HFFc6 (cell line): ENCODE measurements around the gene RPS6KA3. TPM values are rescaled to one million over a fixed set of nuclear protein-coding genes. Genes with fewer than 3 reads are reported as not detected.

Source experiments
- DNase-seq: peaks from one replicate; pipeline ENCODE4 v3.0.0-alpha.2; 2018
- H3K27ac Mint-ChIP-seq: 2 replicates; pipeline ENCODE4 v1.8.0; 2020; ENCODE audit warnings: mild to moderate bottlenecking, mixed read lengths
- H3K27me3 Mint-ChIP-seq: 2 replicates; pipeline ENCODE4 v1.8.0; 2021; ENCODE audit warnings: mild to moderate bottlenecking, moderate library complexity, mixed read lengths; ENCODE audit not compliant: insufficient read depth
- H3K36me3 Mint-ChIP-seq: 2 replicates; pipeline ENCODE4 v1.8.0; 2021; ENCODE audit warnings: low read depth, mixed read lengths
- H3K4me1 Mint-ChIP-seq: 2 replicates; pipeline ENCODE4 v1.8.0; 2020; ENCODE audit warnings: low read depth, mixed read lengths
- H3K4me3 Mint-ChIP-seq: 2 replicates; pipeline ENCODE4 v1.8.0; 2020; ENCODE audit warnings: mild to moderate bottlenecking, moderate library complexity, mixed read lengths
- H3K9me3 Mint-ChIP-seq: 2 replicates; pipeline ENCODE4 v1.8.0; 2020; ENCODE audit warnings: mild to moderate bottlenecking, mixed read lengths
- CTCF ChIP-seq: fragments of 200-600 bp; sonication (generic); IDR thresholded peaks from 2 replicates; pipeline ENCODE4 v1.5.0; 2021; ENCODE audit warnings: antibody characterized with exemption, mild to moderate bottlenecking
- total RNA-seq, 6 experiments: library from RNA; stranded (reverse); fragmentation: NEBNext Ultra II Directional; extraction: Animal tissue kit (Norgen Biotek cat#: 25700); gene quantifications; 2 replicates in 1 of 6; 3 replicates in 5 of 6; pipeline ENCODE4 v1.2.3, GENCODE V29; 2021

Gene RPS6KA3
- total RNA-seq, 6 experiments from 2014 or later = 21.5 to 28.3 (median 24.7) TPM

GRCh38 chrX:20124964-20125363 is 141.7 kb downstream of the RPS6KA3 start:
- H3K27ac Mint-ChIP-seq = no peak overlapping the region
- no peak for TF ChIP-seq CTCF
- no peaks in the 10 kb centered on the region for H3K9me3 Mint-ChIP-seq
- no peak for DNase-seq
- H3K4me1 Mint-ChIP-seq = no peaks in the 10 kb centered on the region
- H3K36me3 Mint-ChIP-seq = no peaks in the 10 kb centered on the region
- H3K4me3 Mint-ChIP-seq = no peak overlapping the region
- H3K27me3 Mint-ChIP-seq = peaks cover 2% of the 10 kb centered on the region; the same call in 1 of the 2 replicates

DNA sequence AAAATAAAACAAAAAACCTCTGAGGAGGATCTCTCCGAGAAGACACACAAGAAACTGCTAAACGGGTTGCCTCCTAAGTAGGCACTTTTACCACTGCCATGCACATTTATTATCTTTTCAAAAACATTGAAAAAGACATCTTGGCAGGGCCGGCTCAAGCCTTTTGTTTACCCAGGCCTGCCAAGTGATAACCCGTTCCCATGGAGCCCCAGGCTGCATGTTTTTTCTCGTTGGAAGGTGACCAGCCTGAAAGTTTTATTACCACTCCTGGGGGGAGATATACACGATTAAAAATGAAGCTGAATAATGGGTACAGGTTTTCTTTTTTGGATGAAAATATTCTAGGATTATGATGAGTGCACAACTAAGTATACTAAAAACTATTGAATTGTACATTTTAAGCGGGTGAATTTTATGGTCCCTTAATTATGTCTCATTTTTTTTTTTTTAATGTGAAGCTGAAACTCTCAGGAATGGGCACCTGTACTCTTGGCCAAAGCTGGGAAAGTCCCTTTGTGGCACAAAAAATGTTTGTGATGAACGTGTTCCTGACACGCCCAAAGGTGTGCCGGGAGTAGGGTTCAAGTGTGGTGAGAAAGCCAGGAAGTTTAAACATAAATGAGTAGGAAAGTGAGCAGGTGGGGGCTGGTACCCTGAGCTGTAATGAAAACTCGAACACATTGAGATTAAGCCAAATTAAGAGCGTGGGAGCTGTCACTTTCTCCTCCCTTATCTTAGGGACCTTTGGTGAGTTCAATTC is 148.5 kb downstream of the RPS6KA3 start:
- H3K9me3 Mint-ChIP-seq = no peaks in the 10 kb centered on the region
- peaks cover 3% of the 10 kb centered on the region for H3K27me3 Mint-ChIP-seq
- no peaks in the 10 kb centered on the region for H3K4me1 Mint-ChIP-seq
- no peak overlapping the region for H3K4me3 Mint-ChIP-seq
- H3K27ac Mint-ChIP-seq = no peak overlapping the region
- no peak for TF ChIP-seq CTCF
- no peak for DNase-seq
- no peaks in the 10 kb centered on the region for H3K36me3 Mint-ChIP-seq

DNA sequence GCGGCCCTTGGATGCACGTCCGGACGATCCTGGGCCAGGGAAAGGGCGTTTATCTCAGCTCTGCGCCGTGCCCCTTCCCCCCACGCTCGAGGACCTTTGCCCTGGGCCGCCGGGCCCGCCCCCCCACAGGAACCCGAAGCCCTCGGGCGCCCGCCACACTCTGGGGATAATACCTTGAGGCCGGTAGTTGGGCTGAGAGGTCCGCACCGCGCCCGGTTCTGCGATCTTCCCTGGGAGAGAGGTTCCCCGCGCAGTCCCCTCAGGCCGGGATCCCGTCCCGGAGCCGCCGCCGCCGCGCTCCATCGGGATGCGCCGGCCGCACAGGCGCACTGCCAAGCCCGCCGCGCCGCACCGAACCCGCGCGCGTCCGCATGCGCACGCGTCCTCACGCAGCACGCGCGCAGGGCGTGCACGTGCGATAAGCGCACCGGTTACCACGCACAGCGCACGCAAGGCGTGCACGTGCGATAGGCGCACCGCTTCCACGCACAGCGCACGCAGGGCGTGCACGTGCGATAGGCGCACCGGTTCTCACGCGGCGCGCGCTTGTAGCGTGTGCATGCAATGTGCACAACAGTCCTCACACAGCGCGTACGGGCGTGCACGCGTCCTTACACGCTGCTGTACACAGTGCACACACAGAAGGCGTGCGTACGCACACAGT is 150.0 kb downstream of the RPS6KA3 start, which contains the start of gene MAP7D2:
Gene MAP7D2 (minus strand): TSS at position 331 of the 664 bp plus-strand sequence. CDS start 28 bp downstream, at position 303.
- no peak within 1 kb of the TSS for H3K27ac Mint-ChIP-seq
- DNase-seq = no peak
- H3K36me3 Mint-ChIP-seq = no peaks in the 10 kb centered on the region
- H3K9me3 Mint-ChIP-seq = no peaks in the 10 kb centered on the region
- H3K27me3 Mint-ChIP-seq = peaks cover 2% of the 10 kb centered on the region; the same call in 1 of the 2 replicates
- H3K4me1 Mint-ChIP-seq = no peaks in the 10 kb centered on the region
- H3K4me3 Mint-ChIP-seq = peak within 1 kb of the TSS; percentile 39; the same call in 1 of the 2 replicates
- no peak for TF ChIP-seq CTCF

DNA sequence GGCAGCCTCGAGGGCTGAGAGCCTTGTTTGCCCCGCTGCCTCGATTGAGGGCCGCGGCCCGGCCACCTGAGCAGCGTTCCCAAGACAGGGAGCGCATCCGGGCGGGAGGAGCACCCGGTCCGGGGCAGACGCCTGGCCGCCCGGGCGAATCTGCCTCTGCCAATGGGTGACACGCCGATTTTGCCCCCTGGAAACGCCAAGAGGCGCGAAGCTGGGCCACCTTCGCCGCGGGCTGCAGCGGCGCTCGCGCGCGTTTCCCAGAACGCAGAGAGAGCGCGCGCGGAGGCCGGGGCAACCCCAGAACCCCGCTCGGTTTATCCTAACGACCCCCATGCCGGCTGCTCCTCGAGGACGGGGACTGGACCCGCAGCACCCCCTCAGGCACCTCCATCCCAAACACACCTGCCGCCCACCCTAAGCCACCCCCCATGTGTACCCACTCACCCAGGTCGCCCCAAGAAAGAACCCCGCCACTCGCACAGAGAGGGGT is 150.6 kb downstream of the RPS6KA3 start:
- TF ChIP-seq CTCF = no peak
- H3K4me3 Mint-ChIP-seq = peak overlapping the region; percentile 39; the same call in 1 of the 2 replicates
- H3K4me1 Mint-ChIP-seq = no peaks in the 10 kb centered on the region
- DNase-seq = no peak
- no peaks in the 10 kb centered on the region for H3K9me3 Mint-ChIP-seq
- H3K36me3 Mint-ChIP-seq = no peaks in the 10 kb centered on the region
- H3K27ac Mint-ChIP-seq = no peak overlapping the region
- H3K27me3 Mint-ChIP-seq = peaks cover 3% of the 10 kb centered on the region

DNA sequence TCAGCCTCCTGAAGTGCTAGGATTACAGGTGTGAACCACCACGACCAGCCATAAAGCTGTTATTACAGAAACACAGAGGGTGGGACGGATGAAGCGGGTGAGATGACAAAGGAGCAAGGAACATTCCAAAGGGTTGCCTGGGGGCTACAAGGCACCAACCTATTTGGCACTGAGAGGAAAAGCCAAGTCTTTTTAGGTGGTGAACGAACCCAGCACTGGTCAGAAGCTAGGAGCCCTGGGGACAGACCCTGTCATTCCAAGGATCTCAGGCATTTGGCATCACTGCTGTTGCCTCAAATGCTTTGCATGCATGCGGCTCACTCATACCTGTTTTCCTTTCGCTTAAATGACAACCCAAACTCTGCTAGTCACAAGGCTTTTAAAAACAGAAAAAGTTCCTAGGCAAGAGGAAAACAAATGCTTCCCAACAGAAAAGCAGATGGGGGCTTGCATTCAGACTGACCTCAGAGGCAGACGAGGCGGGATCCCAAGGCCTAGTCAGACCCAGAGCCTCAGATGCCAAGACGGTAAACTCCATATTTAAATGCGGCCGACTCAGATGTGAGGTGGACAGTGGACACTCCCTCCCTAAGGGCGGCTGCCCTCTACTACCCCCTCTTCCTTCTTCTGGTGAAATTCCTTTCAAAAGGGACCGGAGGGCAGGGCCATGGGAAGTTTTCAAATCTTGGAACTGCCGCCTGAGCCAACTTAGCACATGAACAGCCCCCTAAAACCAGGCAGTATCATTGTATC is 154.5 kb downstream of the RPS6KA3 start:
- Mint-ChIP-seq H3K27ac (no peak overlapping the region), H3K4me3 (no peak overlapping the region), H3K36me3 (no peaks in the 10 kb centered on the region), H3K4me1 (no peaks in the 10 kb centered on the region), H3K27me3 (peaks cover 4% of the 10 kb centered on the region), H3K9me3 (no peaks in the 10 kb centered on the region)
- no peak for DNase-seq
- TF ChIP-seq CTCF = no peak
